Activated T-cell treated with anti-CD3 and anti-CD28 coated beads for 4 hours (primary cell): Measurements from ENCODE around the gene CIB2.

Experiments used
- DNase-seq: peaks from one replicate; pipeline ENCODE4 v3.0.0-alpha.2; 2020

CIB2 gene

GRCh38 chr15:78082743-78083110 is 48.5 kb downstream of the CIB2 start:
- no peak for DNase-seq

- DNase-seq = no peak
Observed at GRCh38 chr15:78082106-78082742, 49.0 kb downstream of the CIB2 start.

- no peak for DNase-seq
Observed at GRCh38 chr15:78080088-78080460, 51.2 kb downstream of the CIB2 start.

GRCh38 chr15:78079298-78080087 is 51.8 kb downstream of the CIB2 start:
- DNase-seq = no peak

GRCh38 chr15:78077871-78078210 is 53.4 kb downstream of the CIB2 start:
- no peak for DNase-seq

GRCh38 chr15:78077053-78077870 is 54.0 kb downstream of the CIB2 start, which contains the start of gene TBC1D2B:
Gene TBC1D2B, minus strand, starts transcription at chr15:78077711. Its CDS starts 59 bp downstream, at chr15:78077652.
- peak; percentile 58 for DNase-seq

GRCh38 chr15:78076231-78077052 is 54.8 kb downstream of the CIB2 start:
- no peak for DNase-seq

- DNase-seq = no peak
Observed at GRCh38 chr15:78075490-78076230, 55.6 kb downstream of the CIB2 start.

- no peak for DNase-seq
Observed at GRCh38 chr15:78073046-78073787, 58.0 kb downstream of the CIB2 start.

GRCh38 chr15:78072080-78072892 is 59.0 kb downstream of the CIB2 start:
- DNase-seq = no peak

- DNase-seq = no peak
Observed at GRCh38 chr15:78071383-78071782, 59.9 kb downstream of the CIB2 start.

- no peak for DNase-seq
Observed at GRCh38 chr15:78070049-78070700, 61.1 kb downstream of the CIB2 start.

GRCh38 chr15:78069462-78070029 is 61.7 kb downstream of the CIB2 start:
- no peak for DNase-seq

- no peak for DNase-seq
Observed at GRCh38 chr15:78069052-78069414, 62.2 kb downstream of the CIB2 start.

GRCh38 chr15:78067328-78068228 is 63.7 kb downstream of the CIB2 start:
- DNase-seq = no peak

GRCh38 chr15:78065973-78066946 is 65.0 kb downstream of the CIB2 start:
- DNase-seq = no peak

GRCh38 chr15:78065284-78065872 is 65.9 kb downstream of the CIB2 start:
- DNase-seq = no peak
